ENCODE measurements around the gene TBC1D7.

DNA sequence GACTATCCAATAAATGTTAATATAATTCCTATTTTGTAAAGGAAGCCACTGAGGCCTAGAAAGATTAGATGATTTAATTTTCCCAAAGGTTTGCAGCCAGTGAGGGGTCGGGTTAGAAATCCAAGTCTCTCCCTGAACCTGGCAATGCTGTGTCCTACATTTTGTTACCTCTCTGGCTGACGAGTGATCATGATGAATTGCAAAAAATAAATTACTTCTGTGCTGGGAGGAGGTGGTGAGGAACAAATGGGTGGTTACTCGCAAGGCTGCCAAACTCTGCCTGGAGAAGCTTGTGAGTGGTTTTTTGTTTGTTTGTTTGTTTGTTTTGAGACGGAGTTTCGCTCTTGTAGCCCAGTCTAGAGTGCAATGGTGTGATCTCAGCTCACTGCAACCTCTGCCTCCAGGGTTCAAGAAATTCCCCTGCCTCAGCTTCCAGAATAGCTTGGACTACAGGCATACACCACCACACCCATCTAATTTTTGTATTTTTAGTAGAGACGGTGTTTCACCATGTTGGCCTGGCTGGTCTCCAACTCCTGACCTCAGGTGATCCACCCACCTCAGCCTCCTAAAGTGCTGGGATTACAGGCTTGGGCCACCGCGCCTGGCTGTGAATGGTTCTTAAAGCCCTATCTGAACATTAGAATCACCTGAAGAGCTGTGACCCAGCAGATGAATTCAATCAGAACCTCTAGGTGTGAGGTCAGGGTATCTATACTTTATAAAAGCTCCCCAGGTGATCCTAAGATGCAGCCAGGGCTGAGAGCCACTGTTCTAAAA lies 20.2 kb upstream of the TBC1D7 start:
- TF ChIP-seq CTCF (IDR thresholded peaks at IDR 0.05) (no peak), EP300 (IDR thresholded peaks at IDR 0.05) (no peak)
